Body of pancreas (tissue), 4 donors: ENCODE results near the gene LRRC15. TPM values are rescaled to one million over a fixed set of nuclear protein-coding genes. Genes with fewer than 3 reads are reported as not detected.

Experiments
- ATAC-seq: fragments of 150-250 bp; one replicate; pipeline ENCODE4 v1.9.1; 2016
- DNase-seq, 4 donors: peaks; one replicate each; pipeline ENCODE4 v3.0.0-alpha.2; 2019
- H3K27ac ChIP-seq, 4 donors: fragments of 200-600 bp; sonication (generic); 1 replicate in 3 of 4; 2 replicates in 1 of 4; pipeline versions ENCODE4 v1.5.1 to v1.6.1; 2016 to 2019; ENCODE audit warnings: mild to moderate bottlenecking in 1 of 4, mixed read lengths in 1 of 4, moderate library complexity in 1 of 4
- H3K27me3 ChIP-seq, 2 donors: fragments of 200-600 bp; sonication (generic); one replicate each; pipeline ENCODE4 v1.6.0; 2016; ENCODE audit warnings: mild to moderate bottlenecking in 1 of 2
- H3K36me3 ChIP-seq, 2 donors: fragments of 200-600 bp; sonication (generic); replicated peaks in 1 of 2; 2 replicates each; pipeline ENCODE4 v1.5.1; 2016; ENCODE audit warnings: low read depth in 2 of 2; ENCODE audit not compliant: insufficient read depth in 1 of 2
- H3K4me1 ChIP-seq: fragments of 200-600 bp; sonication (generic); one replicate; pipeline ENCODE4 v1.6.0; 2016
- H3K4me3 ChIP-seq, 2 donors: fragments of 200-600 bp; sonication (generic); 1 replicate in 1 of 2; 2 replicates in 1 of 2; pipeline ENCODE4 v1.5.1; 2016 to 2019
- H3K9me3 ChIP-seq, 3 donors: fragments of 200-600 bp; sonication (generic); 1 replicate in 2 of 3; 2 replicates in 1 of 3; pipeline ENCODE4 v1.5.1; 2016
- POLR2A ChIP-seq, 3 donors: fragments of 450-650 bp; IDR thresholded peaks; one replicate each; pipeline ENCODE4 v1.6.1; 2016; ENCODE audit warnings: antibody characterized with exemption in 3 of 3, mild to moderate bottlenecking in 2 of 3
- WGBS, 2 donors: methylation state at CpG; one replicate each; pipeline ENCODE4 v1.1.5; 2017; 5-methylcytosine and 5-hydroxymethylcytosine counted together
- intact Hi-C: fragments of 100-400 bp; cut with DNase I; formaldehyde crosslinking; loops from one replicate; pipeline ENCODE4 v1.15.1; 2023
- total RNA-seq, 2 donors: library from RNA; depleted of rRNA; stranded (reverse); fragments of >200 nt; gene quantifications; one replicate each; pipeline ENCODE4 v1.1.0, GENCODE V29; 2016
- TF ChIP-seq, protein P1 (sequence below), 7 experiments: fragments of 450-650 bp in 4 of 7; fragments of 200-600 bp in 3 of 7; sonication (generic) in 3 of 7; IDR thresholded peaks; one replicate each; pipeline ENCODE4 v1.5.1; 2016 to 2019; ENCODE audit warnings: antibody characterized with exemption in 7 of 7

The LRRC15 gene
- total RNA-seq, 2 donors from 2014 or later = 0.26 TPM; not detected in 1

DNA sequence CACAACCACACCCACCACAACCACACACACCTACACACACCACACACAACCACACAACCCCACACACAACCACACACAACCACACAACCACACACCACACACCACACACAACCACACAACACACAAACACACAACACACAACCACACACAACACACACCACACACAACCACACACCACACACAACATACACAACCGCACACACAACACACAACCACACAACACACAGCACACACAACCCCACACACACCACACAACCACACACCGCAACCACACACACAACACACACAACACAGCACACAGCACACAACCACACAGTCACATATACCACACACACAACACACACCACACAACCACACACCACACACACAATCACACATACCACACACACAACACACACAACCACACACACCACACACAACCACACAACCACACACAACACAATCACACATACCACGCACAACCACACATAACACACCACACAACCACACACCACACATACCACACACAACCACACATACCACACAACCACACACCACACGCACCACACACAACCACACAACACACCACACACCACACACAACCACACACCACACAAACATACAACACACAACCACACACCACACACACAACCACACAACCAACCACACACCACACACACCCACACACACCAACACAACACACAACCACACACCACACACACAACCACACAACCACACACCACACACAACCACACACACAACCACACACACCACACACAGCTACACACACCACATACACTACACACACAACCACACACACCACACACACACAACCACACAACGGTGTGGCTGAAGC lies 42.1 kb downstream of the LRRC15 start:
- Histone ChIP-seq H3K36me3 (no peaks in the 10 kb centered on the region), H3K9me3 (no peaks in the 10 kb centered on the region), H3K27me3 (no peaks in the 10 kb centered on the region), H3K27ac (no peak overlapping the region), H3K4me1 (peaks cover 19% of the 10 kb centered on the region), H3K4me3 (no peak overlapping the region)
- TF ChIP-seq POLR2A (IDR thresholded peaks at IDR 0.05) = no peak
- TF ChIP-seq, protein P1, sequence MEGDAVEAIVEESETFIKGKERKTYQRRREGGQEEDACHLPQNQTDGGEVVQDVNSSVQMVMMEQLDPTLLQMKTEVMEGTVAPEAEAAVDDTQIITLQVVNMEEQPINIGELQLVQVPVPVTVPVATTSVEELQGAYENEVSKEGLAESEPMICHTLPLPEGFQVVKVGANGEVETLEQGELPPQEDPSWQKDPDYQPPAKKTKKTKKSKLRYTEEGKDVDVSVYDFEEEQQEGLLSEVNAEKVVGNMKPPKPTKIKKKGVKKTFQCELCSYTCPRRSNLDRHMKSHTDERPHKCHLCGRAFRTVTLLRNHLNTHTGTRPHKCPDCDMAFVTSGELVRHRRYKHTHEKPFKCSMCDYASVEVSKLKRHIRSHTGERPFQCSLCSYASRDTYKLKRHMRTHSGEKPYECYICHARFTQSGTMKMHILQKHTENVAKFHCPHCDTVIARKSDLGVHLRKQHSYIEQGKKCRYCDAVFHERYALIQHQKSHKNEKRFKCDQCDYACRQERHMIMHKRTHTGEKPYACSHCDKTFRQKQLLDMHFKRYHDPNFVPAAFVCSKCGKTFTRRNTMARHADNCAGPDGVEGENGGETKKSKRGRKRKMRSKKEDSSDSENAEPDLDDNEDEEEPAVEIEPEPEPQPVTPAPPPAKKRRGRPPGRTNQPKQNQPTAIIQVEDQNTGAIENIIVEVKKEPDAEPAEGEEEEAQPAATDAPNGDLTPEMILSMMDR (IDR thresholded peaks at IDR 0.05) = peak in 1 of 7 experiments; percentile 4
- 81 to 88% methylated on average over 5 of the region's 5 CpGs for WGBS, 2 donors
- DNase-seq (no peak), ATAC-seq (no peak)
- intact Hi-C loops = no loop called here

DNA sequence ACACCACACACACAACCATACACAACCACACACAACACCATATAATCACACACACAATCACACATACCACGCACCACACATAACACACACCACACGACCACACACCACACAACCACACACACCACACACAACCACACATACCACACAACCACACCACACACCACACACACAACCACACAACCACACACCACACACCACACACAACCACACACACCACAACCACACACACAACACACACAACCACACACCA lies 42.6 kb downstream of the LRRC15 start:
- ATAC-seq = no peak
- WGBS, 2 donors = 65 to 76% methylated on average over 2 of the region's 2 CpGs
- intact Hi-C loops = no loop called here
- H3K4me1 ChIP-seq = peaks cover 19% of the 10 kb centered on the region
- H3K27ac ChIP-seq = no peak overlapping the region
- no peak overlapping the region for H3K4me3 ChIP-seq
- H3K9me3 ChIP-seq = no peaks in the 10 kb centered on the region
- DNase-seq = no peak
- no peaks in the 10 kb centered on the region for H3K36me3 ChIP-seq
- H3K27me3 ChIP-seq = no peaks in the 10 kb centered on the region
- no peak for TF ChIP-seq POLR2A (IDR thresholded peaks at IDR 0.05)
- TF ChIP-seq, protein P1 (IDR thresholded peaks at IDR 0.05) = no peak

DNA sequence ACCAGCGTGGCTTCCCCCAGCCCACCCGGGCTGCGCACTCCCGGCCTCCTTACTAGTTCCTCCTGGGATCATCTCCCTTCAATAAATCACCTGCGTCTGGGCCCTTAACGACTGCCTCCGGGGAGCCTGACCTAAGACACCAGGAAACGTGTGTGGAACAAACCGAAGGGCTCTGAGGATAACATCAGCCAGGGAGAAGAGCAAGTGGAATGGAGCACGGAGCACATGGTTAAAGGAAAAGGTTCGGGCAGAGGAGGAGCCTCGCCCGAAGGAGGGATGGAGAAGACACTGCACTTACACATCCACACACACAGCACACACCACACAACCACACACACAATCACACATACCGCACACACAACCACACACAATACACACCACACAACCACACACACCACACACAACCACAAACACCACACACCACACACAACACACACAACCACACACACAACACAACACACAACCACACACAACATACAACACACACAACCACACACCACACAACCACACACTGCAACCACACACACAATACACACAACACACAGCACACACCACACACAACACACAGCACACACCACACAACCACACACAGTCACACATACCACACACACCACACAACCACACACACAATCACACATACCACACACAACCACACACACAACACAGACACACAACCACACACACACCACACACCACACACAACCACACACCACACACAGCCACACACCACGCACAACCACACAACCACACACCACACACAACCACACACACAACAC lies 43.2 kb downstream of the LRRC15 start:
- DNase-seq = no peak
- H3K4me1 ChIP-seq = peaks cover 19% of the 10 kb centered on the region
- H3K27ac ChIP-seq = no peak overlapping the region
- intact Hi-C loops = no loop called here
- H3K4me3 ChIP-seq = no peak overlapping the region
- H3K36me3 ChIP-seq = no peaks in the 10 kb centered on the region
- no peaks in the 10 kb centered on the region for H3K9me3 ChIP-seq
- H3K27me3 ChIP-seq = no peaks in the 10 kb centered on the region
- TF ChIP-seq, protein P1 (IDR thresholded peaks at IDR 0.05) = no peak
- TF ChIP-seq POLR2A (IDR thresholded peaks at IDR 0.05) = no peak
- 58 to 64% methylated on average over 14 to 15 of the region's 15 CpGs for WGBS, 2 donors
- ATAC-seq = no peak

DNA sequence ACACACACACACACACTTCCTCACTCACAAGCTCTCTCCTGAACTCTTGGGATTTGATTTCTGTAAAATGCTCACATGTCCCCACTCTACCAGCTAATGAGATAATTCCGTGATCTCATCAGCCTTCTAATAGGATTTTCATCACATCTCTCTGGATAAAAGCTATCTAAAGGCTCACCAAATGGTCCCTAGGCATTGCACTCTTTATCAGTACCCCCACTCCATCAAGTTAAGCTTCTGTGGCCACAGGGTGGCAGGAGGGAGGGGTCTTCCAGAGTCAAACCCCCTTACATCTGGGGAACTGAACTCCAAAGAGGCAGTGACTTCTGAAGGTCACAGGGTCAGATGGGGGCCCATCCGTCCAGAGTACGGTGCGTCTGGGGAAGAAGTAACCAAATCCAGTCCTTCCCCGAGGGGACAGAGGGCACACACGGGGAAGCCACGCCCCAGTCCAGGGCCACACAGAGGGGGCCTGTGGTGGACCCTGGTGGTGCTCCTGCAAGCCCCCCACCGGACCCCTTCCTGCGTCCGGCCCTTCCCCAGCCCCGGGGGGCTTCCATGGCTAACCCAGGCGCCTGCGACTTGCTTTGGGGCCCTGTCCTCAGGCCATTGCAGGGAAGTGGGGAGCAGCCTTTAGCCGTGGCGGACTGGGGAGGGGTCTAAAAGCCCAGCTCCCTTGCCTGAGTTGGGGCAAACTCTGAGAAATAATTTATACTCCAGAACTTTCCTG lies 44.0 kb downstream of the LRRC15 start:
- Histone ChIP-seq H3K4me3 (no peak overlapping the region), H3K9me3 (no peaks in the 10 kb centered on the region), H3K36me3 (no peaks in the 10 kb centered on the region), H3K27ac (no peak overlapping the region), H3K4me1 (peaks cover 19% of the 10 kb centered on the region), H3K27me3 (no peaks in the 10 kb centered on the region)
- intact Hi-C loops = no loop called here
- DNase-seq (no peak), ATAC-seq (no peak)
- TF ChIP-seq, protein P1 (IDR thresholded peaks at IDR 0.05) = no peak
- 72 to 82% methylated on average over 7 to 14 of the region's 15 CpGs for WGBS, 2 donors
